Suprapubic skin (tissue), 3 donors: Measurements from ENCODE around the gene ADAMTS8.

Source experiments
- CTCF ChIP-seq, 2 donors: fragments of 200-600 bp in 1 of 2; fragments of 450-650 bp in 1 of 2; sonication (generic) in 1 of 2; IDR thresholded peaks; one replicate each; pipeline ENCODE4 v1.5.1; 2016 to 2019; ENCODE audit warnings: antibody characterized with exemption in 2 of 2, mild to moderate bottlenecking in 1 of 2, moderate library complexity in 1 of 2
- POLR2A ChIP-seq, 2 donors: fragments of 450-650 bp; IDR thresholded peaks; one replicate each; pipeline ENCODE4 v1.6.1; 2017; ENCODE audit warnings: antibody characterized with exemption in 2 of 2, mild to moderate bottlenecking in 2 of 2, moderate library complexity in 2 of 2

GRCh38 chr11:130386056-130386455 is 42.4 kb downstream of the ADAMTS8 start:
- TF ChIP-seq CTCF (IDR thresholded peaks at IDR 0.05), result no peak
- no peak for TF ChIP-seq POLR2A (IDR thresholded peaks at IDR 0.05)
